Endothelial cell of umbilical vein (primary cell): ENCODE measurements around the gene TREX2. TPM values are rescaled to one million over a fixed set of nuclear protein-coding genes. Genes with fewer than 3 reads are reported as not detected.

Source experiments
- BruUV-seq: library from RNA; stranded (reverse); fragments of 400-500 nt; replicated peaks from 2 replicates; lab custom pipeline; 2021; lab: Mats Ljungman, UMichigan
- CTCF ChIA-PET: fragments of 300-600, 350-600 bp; sonication (Branson Sonifier 250); formaldehyde crosslinking; loops from one replicate; lab custom pipeline; 2021; ENCODE audit warnings: antibody characterized with exemption, inconsistent platforms; lab: Charles Lee
- POLR2A ChIA-PET: fragments of 300-600, 350-600 bp; sonication (Branson Sonifier 250); formaldehyde crosslinking; loops from one replicate; lab custom pipeline; 2021; ENCODE audit warnings: antibody characterized with exemption, inconsistent platforms; lab: Charles Lee
- DNase-seq: peaks from one replicate; pipeline ENCODE4 v3.0.0-alpha.2; 2011; ENCODE audit warnings: low read depth, low spot score
- FAIRE-seq: peaks from 2 replicates; lab custom pipeline; 2011; peaks lifted over from hg19 to GRCh38; lab: Jason Lieb, UNC
- H2AFZ ChIP-seq: 2 replicates; pipeline ENCODE4 v1.6.0; 2012; ENCODE audit warnings: low read depth, low read length, control low read depth, inconsistent platforms
- H3K27ac ChIP-seq: 2 replicates; pipeline ENCODE4 v1.5.1; 2011; ENCODE audit warnings: low read depth, mild to moderate bottlenecking, control low read depth, low read length, moderate library complexity; ENCODE audit not compliant: insufficient read depth
- H3K27me3 ChIP-seq, 2 experiments: 2 replicates each; pipeline versions ENCODE4 v1.6.0 to v1.6.1; 2011; ENCODE audit warnings: low read length in 2 of 2, mixed read lengths in 1 of 2; ENCODE audit not compliant: control insufficient read depth in 2 of 2, insufficient read depth in 2 of 2
- H3K36me3 ChIP-seq, 2 experiments: 2 replicates in 1 of 2; 3 replicates in 1 of 2; pipeline ENCODE4 v1.5.1; 2011; ENCODE audit warnings: low read length in 2 of 2, mild to moderate bottlenecking in 1 of 2, moderate library complexity in 1 of 2; ENCODE audit not compliant: control insufficient read depth in 2 of 2, insufficient read depth in 2 of 2; ENCODE audit errors: extremely low read depth in 1 of 2
- H3K4me1 ChIP-seq: 3 replicates; pipeline ENCODE4 v1.5.1; 2011; ENCODE audit warnings: mild to moderate bottlenecking, low read length; ENCODE audit not compliant: control insufficient read depth, insufficient read depth; ENCODE audit errors: extremely low read depth
- H3K4me2 ChIP-seq: 2 replicates; pipeline ENCODE4 v1.6.1; 2011; ENCODE audit warnings: low read length, control low read depth, mixed read lengths; ENCODE audit not compliant: insufficient read depth
- H3K4me3 ChIP-seq, 3 experiments: fragments of 200-600 bp in 1 of 3; sonication (generic), shearing (Covaris generic) in 1 of 3; replicated peaks in 1 of 3; 2 replicates each; pipeline ENCODE4 v1.5.1; 2011 to 2016; ENCODE audit warnings: control low read depth in 3 of 3, low read length in 3 of 3, mild to moderate bottlenecking in 2 of 3, inconsistent platforms in 1 of 3, low read depth in 1 of 3, moderate library complexity in 1 of 3; ENCODE audit not compliant: insufficient read depth in 1 of 3
- H3K79me2 ChIP-seq: 2 replicates; pipeline ENCODE4 v1.6.0; 2012; ENCODE audit warnings: low read length, inconsistent platforms; ENCODE audit not compliant: control insufficient read depth, insufficient read depth
- H3K9ac ChIP-seq: replicated peaks from 2 replicates; pipeline ENCODE3; 2011; ENCODE audit warnings: low read length, control low read depth; ENCODE audit not compliant: insufficient read depth; ENCODE audit errors: extremely low read depth
- H3K9me1 ChIP-seq: replicated peaks from 3 replicates; pipeline ENCODE4 v1.6.0; 2011; ENCODE audit warnings: mild to moderate bottlenecking, low read length; ENCODE audit not compliant: control insufficient read depth, insufficient read depth; ENCODE audit errors: extremely low read depth
- H3K9me3 ChIP-seq: replicated peaks from 2 replicates; pipeline ENCODE4 v1.5.1; 2012; ENCODE audit warnings: low read length, inconsistent platforms; ENCODE audit not compliant: control insufficient read depth, insufficient read depth
- H4K20me1 ChIP-seq: replicated peaks from 2 replicates; pipeline ENCODE3; 2011; ENCODE audit warnings: mild to moderate bottlenecking, low read length; ENCODE audit not compliant: control insufficient read depth, insufficient read depth; ENCODE audit errors: extremely low read depth
- EZH2 ChIP-seq: IDR thresholded peaks from 2 replicates; pipeline ENCODE4 v1.6.1; 2012; ENCODE audit warnings: borderline replicate concordance, low read depth, mild to moderate bottlenecking, moderate library complexity, low read length, inconsistent platforms; ENCODE audit not compliant: severe bottlenecking
- FOS ChIP-seq: IDR thresholded peaks from 2 replicates; pipeline ENCODE4 v1.6.1; 2011; ENCODE audit warnings: mild to moderate bottlenecking, low read length, moderate library complexity, borderline replicate concordance; ENCODE audit not compliant: insufficient read depth
- GATA2 ChIP-seq: IDR thresholded peaks from 2 replicates; pipeline ENCODE4 v1.7.0; 2011; ENCODE audit warnings: low read depth, mild to moderate bottlenecking, moderate library complexity, mixed read lengths, low read length; ENCODE audit not compliant: insufficient read length, insufficient read depth
- JUN ChIP-seq: IDR thresholded peaks from 2 replicates; pipeline ENCODE4 v1.6.1; 2011; ENCODE audit warnings: borderline replicate concordance, low read depth; ENCODE audit not compliant: insufficient read length, insufficient read depth
- MYC ChIP-seq: IDR thresholded peaks from one replicate; pipeline ENCODE4 v1.6.1; 2011; ENCODE audit warnings: mild to moderate bottlenecking, low read depth, low read length
- POLR2A ChIP-seq: IDR thresholded peaks from 2 replicates; pipeline ENCODE4 v1.6.1; 2012; ENCODE audit warnings: low read depth, mild to moderate bottlenecking, control low read depth, low read length
- POLR2AphosphoS5 ChIP-seq: IDR thresholded peaks from 2 replicates; pipeline ENCODE4 v1.6.1; 2012; ENCODE audit warnings: low read depth, mild to moderate bottlenecking, control low read depth, low read length, moderate library complexity; ENCODE audit not compliant: insufficient read depth
- dilution Hi-C: fragments of 300-500 bp; cut with MboI; formaldehyde crosslinking; loops from one replicate; pipeline ENCODE4 v1.15.0; 2019; ENCODE audit warnings: low sequenced_read_pairs; ENCODE audit not compliant: extremely low pct_ligation_motif_present
- intact Hi-C: fragments of 100-400 bp; cut with micrococcal nuclease; formaldehyde crosslinking; loops from one replicate; pipeline ENCODE4 v1.10.0; 2022
- polyA plus RNA-seq, 4 experiments: library from polyadenylated mRNA; depleted of rRNA in 3 of 4; stranded (reverse) in 3 of 4; unstranded in 1 of 4; fragments of >200 nt; gene quantifications; 2 replicates each; pipeline versions ENCODE4 v1.2.1 to v1.2.3, GENCODE V29; 2011 to 2012; ENCODE audit warnings: missing spikeins in 1 of 4
- total RNA-seq: library from RNA; stranded (reverse); gene quantifications from 2 replicates; pipeline ENCODE4 v1.2.3, GENCODE V29; 2021
- TF ChIP-seq, protein P1 (sequence below), 2 donors: IDR thresholded peaks; 1 replicate in 1 of 2; 2 replicates in 1 of 2; pipeline ENCODE4 v1.5.1; 2011; ENCODE audit warnings: low read length in 2 of 2, mild to moderate bottlenecking in 2 of 2, moderate library complexity in 2 of 2, control low read depth in 1 of 2, inconsistent platforms in 1 of 2, low read depth in 1 of 2; ENCODE audit not compliant: insufficient read depth in 1 of 2; ENCODE audit errors: extremely low read depth in 1 of 2
- TF ChIP-seq, protein P2 (sequence below): IDR thresholded peaks from 2 replicates; pipeline ENCODE4 v1.6.1; 2011; ENCODE audit not compliant: insufficient read depth, insufficient read length

The TREX2 gene
- total and polyA plus RNA-seq, 2 donors (not counting 3 experiments of a cell fraction or from before 2014, with no cell fraction given): 0.82 to 0.99 TPM

GRCh38 chrX:153444333-153445011 is 1.4 kb downstream of the TREX2 start:
- Histone ChIP-seq H2AFZ (no peak overlapping the region), H3K9me3 (no peaks in the 10 kb centered on the region), H3K36me3 (no peaks in the 10 kb centered on the region), H3K27me3 (no peaks in the 10 kb centered on the region), H3K4me3 (no peak overlapping the region), H3K4me1 (no peaks in the 10 kb centered on the region), H3K9ac (no peak overlapping the region), H3K79me2 (no peaks in the 10 kb centered on the region), H3K9me1 (no peaks in the 10 kb centered on the region), H3K4me2 (no peak overlapping the region), H3K27ac (no peak overlapping the region), H4K20me1 (no peaks in the 10 kb centered on the region)
- FAIRE-seq (no peak), DNase-seq (no peak)
- ChIA-PET CTCF (no interaction called here), POLR2A (no interaction called here)
- no TSS peak for BruUV-seq
- intact Hi-C loops: no loop called here
- dilution Hi-C loops: no loop called here
- TF ChIP-seq GATA2 (no peak), FOS (no peak), JUN (no peak), EZH2 (no peak), POLR2A (no peak), POLR2AphosphoS5 (no peak), MYC (no peak)
- TF ChIP-seq, protein P1, sequence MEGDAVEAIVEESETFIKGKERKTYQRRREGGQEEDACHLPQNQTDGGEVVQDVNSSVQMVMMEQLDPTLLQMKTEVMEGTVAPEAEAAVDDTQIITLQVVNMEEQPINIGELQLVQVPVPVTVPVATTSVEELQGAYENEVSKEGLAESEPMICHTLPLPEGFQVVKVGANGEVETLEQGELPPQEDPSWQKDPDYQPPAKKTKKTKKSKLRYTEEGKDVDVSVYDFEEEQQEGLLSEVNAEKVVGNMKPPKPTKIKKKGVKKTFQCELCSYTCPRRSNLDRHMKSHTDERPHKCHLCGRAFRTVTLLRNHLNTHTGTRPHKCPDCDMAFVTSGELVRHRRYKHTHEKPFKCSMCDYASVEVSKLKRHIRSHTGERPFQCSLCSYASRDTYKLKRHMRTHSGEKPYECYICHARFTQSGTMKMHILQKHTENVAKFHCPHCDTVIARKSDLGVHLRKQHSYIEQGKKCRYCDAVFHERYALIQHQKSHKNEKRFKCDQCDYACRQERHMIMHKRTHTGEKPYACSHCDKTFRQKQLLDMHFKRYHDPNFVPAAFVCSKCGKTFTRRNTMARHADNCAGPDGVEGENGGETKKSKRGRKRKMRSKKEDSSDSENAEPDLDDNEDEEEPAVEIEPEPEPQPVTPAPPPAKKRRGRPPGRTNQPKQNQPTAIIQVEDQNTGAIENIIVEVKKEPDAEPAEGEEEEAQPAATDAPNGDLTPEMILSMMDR (IDR thresholded peaks at IDR 0.05; ENCODE audit: extremely low read depth in 1 of 2, insufficient read depth in 1 of 2, low read depth in 1 of 2, low read length in 2 of 2): no peak
- TF ChIP-seq, protein P2, sequence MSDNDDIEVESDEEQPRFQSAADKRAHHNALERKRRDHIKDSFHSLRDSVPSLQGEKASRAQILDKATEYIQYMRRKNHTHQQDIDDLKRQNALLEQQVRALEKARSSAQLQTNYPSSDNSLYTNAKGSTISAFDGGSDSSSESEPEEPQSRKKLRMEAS: no peak
